DMS153 (cell line): ENCODE data around the gene GDPGP1.
"Not testable (repeated sequence)": the region's sequence is repeated elsewhere in the genome, so short reads cannot be mapped to it uniquely, and the experiment has no call there.

ENCODE experiments used
- DNase-seq: peaks from one replicate; lab custom pipeline; 2025; lab: John Stamatoyannopoulos, UW

GDPGP1 gene

GRCh38 chr15:90261811-90262210 is 27.8 kb downstream of the GDPGP1 start:
- DNase-seq: no peak

- DNase-seq: no peak
Observed at GRCh38 chr15:90262426-90262825, 28.4 kb downstream of the GDPGP1 start.

- DNase-seq: no peak
Observed at GRCh38 chr15:90264671-90265070, 30.7 kb downstream of the GDPGP1 start.

DNA sequence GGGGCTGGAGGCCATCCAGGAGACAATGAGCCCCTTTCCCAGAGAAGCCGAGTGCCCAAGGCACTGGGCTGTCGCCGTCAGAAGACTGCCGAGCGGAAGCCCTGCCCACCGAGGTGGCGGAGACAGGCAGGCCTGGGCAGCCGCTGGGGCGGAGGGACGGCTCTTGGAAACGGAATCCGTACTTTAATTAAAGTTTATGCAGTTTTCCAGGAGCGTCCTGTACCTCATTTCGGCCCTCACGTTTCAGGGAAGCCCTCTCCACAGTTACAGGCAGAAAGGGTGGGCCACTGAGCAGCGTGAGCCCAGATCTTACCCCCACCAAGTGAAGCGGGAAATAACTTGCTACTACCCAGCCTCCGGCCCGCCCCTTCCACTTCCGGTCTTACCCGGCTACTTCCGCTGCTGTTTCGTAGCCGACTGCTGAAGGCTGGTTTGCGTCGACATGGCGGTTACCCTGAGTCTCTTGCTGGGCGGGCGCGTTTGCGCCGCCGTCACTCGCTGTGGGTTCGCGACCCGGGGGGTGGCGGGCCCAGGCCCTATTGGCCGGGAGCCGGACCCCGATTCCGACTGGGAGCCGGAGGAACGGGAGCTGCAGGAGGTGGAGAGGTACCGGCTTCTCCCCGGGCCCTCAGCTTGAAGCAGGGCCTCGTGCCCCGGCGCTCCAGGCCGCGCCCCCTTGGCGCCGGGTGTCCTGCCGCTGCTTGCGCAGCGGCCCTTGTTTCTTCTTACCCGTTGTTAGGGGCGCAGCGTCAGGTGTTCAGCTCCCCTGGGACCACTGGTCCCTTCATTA is 31.5 kb downstream of the GDPGP1 start, which contains the start of gene NGRN:
Gene NGRN, plus strand, starts transcription at position 402 of the 790 bp plus-strand sequence. Its CDS starts 41 bp downstream, at position 443.
- peak; percentile 54 for DNase-seq

DNA sequence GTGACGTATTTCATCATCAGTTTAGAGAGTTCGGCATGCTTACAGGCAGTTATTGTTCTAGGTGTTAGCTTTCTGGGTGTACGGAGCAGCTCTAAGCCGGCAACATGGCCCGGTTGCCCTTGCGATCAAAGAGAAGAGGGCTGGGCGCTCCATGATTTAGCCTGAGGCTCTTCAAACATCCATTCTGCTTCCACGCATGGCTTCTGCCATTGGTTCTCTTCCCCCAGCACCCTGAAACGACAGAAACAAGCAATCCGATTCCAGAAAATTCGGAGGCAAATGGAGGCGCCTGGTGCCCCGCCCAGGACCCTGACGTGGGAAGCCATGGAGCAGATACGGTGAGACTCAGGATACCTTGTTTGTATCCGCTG is 32.0 kb downstream of the GDPGP1 start:
- DNase-seq: no peak

GRCh38 chr15:90266485-90266884 is 32.5 kb downstream of the GDPGP1 start:
- no peak for DNase-seq

DNA sequence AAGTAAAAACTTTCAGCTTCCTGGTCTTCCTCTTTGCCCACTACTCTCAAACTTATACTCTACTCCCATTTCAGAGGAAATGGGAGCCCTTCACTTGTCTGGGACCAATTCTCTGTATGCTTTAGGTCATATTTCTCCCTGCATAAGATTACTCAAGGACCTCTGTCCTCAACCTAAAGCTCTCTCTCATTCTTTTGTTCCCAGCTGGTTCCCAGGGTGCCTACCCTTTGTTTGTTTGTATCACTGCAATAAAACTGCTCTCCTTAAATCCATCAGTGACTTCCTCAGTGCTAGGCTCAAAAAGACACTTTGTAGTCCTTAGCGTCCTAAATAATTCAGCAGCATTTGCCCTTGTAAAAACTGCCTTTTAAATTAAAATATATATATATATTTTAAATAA is 34.4 kb downstream of the GDPGP1 start:
- peak; percentile 8 for DNase-seq

DNA sequence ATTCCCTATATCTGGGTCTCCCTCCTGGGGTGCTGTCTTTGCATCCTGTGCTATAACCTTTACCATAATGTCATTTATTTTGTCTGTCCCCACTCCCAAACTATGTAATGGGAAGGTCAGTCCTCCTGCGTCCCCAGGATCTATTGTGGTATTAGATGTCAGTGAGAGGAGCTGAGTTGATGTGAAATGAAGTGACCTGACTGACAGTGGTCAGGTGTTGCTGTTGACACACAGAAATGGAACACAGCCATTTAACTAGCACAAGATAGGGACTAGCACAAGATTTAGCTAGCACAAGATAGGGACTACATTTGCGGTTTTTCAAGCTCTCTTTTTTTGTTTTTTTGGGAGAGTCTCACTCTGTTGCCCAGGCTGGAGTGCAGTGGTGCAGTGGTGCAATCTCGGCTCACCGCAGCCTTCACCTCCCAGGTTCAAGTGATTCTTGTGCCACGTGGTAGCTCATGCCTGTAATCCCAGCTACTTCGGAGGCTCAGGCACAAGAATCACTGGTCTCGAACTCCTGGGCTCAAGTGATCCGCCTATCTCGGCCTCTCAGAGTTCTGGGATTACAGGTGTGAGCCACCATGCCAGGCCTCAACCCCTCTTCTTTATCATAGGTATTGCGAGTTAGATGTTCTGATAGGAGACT is 36.6 kb downstream of the GDPGP1 start:
- no peak for DNase-seq

DNA sequence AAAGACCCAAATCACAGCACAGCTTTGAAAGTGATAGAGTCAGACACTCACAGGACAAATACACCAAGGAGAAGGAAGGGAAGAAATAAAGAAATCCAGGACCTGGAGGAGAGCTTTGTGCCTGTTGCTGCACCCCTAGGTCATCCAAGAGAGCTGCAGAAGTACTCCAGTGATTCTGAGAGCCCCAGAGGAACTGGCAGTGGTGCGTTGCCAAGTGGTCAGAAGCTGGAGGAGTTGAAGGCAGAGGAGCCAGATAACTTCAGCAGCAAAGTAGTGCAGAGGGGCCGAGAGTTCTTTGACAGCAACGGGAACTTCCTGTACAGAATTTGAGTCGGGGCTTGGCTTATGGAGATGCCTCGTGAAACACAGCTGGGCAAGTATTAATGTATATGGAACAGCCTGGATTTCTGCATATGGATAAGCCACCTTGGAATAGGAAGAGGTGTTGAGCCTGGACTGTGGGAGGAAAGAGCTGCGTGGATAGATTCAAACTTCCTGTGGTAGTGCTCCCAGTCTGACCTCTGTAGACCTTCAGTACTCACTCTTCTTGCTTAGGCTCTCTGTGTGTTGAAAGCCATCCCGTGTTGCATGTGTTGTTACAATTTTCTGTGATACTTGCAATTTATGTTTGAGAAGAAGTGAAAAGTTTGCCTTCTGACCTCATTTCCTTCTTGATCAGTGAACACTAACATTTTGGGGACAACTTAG is 37.6 kb downstream of the GDPGP1 start:
- DNase-seq: no peak

DNA sequence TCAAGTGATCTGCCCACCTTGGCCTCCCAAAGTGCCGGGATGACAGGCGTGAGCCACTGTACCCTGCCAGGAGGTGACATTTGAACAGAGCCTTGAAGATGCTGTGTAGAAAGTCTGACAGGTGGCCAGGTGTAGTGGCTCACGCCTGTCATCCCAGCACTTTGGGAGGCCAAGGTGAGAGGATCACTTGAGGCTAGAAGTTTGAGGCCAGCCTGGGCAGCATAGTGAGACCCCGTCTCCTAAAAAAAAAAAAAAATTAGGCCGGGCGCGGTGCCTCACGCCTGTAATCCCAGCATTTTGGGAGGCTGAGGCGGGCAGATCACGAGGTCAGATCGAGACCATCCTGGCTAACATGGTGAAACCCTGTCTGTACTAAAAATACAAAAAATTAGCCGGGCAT is 44.5 kb downstream of the GDPGP1 start:
- not testable (repeated sequence) for DNase-seq

DNA sequence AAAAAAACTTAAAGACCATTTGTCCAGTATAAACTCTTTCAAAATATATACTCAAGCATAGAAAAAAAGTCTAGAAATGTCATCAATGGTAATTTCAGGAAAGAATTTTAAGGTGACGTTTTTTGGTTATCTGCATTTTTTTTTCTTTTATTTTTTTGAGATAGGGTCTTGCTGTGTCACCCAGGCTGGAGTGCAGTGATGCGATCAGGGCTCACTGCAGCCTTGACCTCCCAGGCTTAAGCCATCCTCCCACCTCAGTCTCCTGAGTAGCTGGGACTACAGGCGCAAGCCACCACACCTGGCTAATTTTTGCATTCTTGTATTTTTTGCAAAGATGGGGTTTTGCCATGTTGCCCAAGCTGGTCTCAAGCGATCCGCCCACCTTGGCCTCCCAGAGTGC is 46.7 kb downstream of the GDPGP1 start:
- DNase-seq: not testable (repeated sequence)

- not testable (repeated sequence) for DNase-seq
Observed at GRCh38 chr15:90281637-90282036, 47.6 kb downstream of the GDPGP1 start.

GRCh38 chr15:90286678-90287077 is 52.7 kb downstream of the GDPGP1 start:
- no peak for DNase-seq

DNA sequence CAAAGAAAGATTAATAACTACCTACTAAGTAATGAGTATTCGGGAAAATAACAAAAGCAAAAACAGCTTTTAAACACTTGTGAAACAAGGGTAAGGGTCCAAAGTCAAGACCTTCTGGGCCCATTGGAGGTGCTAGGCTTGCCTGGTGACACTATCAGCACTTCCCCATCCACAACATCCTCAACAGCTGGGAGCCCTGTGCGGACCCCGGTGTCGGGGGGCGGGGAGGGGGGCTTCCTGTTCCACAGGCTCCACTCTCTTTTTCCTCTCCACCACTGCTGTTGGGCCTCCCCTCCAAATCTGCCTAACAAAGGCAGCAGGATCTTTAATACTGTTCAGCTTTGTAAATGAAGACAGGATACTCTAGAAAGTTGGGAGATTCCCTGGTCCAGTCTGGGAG is 53.1 kb downstream of the GDPGP1 start:
- no peak for DNase-seq

DNA sequence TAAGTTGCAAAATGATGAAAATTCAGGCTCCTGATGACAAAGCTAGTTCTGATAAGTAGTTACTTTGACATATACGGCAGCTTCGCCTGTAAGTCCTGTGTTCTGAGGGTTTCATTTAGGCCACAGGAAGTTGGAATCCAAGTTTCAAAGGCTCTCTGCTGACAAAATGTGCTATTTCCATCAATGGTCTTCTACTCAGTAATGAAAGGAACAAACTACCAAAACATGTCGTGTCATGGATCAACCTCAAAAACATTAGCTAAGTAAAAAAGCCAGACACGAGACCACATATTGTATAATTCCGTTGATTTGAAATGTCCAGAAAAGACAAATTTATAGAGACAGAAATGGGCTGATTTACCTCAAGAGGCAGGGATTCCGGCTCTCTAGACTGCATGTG is 53.9 kb downstream of the GDPGP1 start:
- no peak for DNase-seq

- DNase-seq: peak; percentile 4
Observed at GRCh38 chr15:90291679-90292356, 57.8 kb downstream of the GDPGP1 start.

GRCh38 chr15:90293040-90293810 is 59.2 kb downstream of the GDPGP1 start:
- peak; percentile 86 for DNase-seq

GRCh38 chr15:90294159-90294558 is 60.1 kb downstream of the GDPGP1 start:
- DNase-seq: no peak

GRCh38 chr15:90294601-90295269 is 60.7 kb downstream of the GDPGP1 start:
- DNase-seq: no peak

- DNase-seq: no peak
Observed at GRCh38 chr15:90295270-90295648, 61.2 kb downstream of the GDPGP1 start.
